EL (cell line): ENCODE measurements around the gene GHITM.
"Not testable (repeated sequence)": the region's sequence is repeated elsewhere in the genome, so short reads cannot be mapped to it uniquely, and the experiment has no call there.

Experiments
- DNase-seq: peaks from one replicate; pipeline ENCODE4 v3.0.0-alpha.2; 2016

The GHITM gene

DNA sequence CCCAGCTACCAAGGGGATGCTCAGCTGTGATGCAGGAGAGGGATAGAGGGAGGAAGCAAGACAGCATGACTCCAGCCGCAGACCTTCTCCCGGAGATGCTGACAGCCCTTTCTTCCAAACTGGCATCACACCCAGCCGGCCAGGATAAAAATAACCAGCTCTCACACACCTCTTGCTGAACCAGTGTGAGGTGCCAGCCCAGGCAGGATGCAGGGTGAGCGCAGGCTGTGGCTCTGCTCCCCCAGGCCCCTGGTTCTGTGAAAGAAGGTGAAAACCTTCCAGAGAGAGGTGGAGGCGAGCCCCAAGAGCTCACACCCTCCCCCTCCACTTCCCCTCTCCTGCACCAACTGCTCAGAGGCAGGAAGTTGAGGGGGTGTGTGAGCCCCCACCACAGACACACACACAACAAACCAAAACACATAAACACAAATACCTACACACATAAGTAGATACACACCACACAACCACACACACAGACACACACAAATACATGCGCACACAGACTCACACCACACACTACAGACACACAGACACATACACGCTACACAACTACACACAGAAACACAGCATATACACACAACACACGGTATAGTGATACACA is 38.3 kb downstream of the GHITM start:
- DNase-seq = no peak

DNA sequence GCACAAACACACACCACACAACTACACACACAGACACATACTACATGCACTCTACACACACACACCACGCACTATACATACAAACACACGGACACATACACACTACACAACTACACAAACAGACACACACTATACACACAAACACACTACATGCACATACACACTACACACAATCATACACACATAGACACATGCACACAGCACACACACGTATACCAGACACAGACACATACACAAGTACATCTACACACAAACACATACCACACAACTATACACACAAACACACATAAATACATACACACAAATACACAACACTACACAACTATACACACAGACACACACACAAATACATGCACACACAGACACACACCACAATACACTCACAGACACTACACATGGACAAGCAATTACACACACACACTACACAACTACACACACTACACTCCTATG is 38.9 kb downstream of the GHITM start:
- DNase-seq = no peak

DNA sequence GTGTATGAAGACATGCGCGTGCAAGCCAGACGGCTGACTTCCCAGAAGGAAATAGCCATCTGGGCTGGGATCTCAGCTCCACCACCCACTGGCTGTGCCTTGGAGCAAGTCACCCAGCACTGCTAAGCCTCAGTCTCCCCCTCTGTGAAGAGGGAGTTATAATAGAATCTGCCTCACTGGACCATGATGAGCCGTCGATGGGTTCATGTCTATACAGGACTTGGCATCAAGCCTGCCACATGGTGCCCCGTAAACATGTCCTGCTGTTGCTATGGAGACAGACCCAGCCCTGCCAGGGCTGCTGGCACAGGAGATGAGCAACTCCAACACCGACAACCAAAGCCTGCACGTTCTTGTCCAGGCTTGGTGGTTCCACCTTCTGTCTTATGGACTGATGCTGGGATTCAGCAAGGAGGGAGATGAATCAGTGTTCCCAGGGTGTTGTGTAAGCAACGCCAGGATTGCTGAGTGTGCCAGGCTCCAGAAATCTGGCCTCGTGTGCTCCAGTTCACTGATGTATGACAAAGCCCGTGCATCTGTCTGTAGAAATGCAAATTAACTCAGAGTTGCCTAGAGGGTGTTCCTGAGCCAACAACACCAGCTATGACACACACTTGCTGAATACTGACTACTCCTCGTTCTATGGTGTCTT is 39.9 kb downstream of the GHITM start:
- peak; percentile 34 for DNase-seq

DNA sequence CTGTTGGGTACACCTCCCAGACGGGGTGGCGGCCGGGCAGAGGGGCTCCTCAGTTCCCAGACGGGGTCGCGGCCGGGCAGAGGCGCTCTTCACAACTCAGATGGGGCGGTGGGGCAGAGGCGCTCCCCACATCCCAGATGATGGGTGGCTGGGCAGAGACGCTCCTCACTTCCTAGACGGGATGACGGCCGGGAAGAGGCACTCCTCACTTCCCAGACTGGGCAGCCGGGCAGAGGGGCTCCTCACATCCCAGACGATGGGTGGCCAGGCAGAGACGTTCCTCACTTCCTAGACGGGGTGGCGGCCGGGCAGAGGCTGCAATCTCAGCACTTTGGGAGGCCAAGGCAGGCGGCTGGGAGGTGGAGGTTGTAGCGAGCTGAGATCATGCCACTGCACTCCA is 41.1 kb downstream of the GHITM start:
- not testable (repeated sequence) for DNase-seq

DNA sequence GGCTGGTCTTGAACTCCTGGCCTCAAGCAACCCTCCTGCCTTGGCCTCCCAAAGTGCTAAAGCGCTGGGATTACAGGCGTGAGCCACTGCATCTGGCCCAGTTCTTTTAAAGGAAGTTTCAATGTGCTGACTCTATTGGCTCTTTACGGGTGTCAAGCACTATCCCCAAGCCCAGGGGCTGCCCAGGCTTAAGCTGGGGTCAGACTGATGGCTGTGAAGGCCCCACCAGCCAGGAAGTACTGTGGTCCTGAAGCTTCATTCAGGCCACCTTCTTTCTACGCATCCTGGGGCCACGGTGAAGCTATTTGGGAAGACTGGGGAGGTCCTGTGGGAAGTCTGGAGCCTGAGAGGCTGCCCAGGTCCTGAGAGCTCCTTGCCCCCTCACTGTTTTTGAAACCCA is 42.3 kb downstream of the GHITM start:
- DNase-seq = no peak

DNA sequence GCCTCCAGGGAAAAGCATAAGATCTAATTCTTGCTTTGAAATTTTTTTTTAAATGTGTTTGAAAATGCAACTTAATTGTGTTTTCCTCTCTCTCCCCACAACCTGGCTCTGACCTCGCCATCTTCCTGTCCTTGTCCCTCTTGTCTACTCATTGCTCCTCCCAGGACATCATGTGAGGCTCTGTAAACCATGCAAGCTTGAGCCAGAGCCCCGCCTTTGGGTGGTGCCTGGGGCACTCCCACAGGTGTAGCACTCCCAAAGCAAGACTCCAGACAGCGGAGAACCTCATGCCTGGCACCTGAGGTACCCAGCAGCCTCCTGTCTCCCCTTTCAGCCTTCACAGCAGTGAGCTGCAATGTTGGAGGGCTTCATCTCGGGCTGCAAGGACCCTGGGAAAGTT is 45.2 kb downstream of the GHITM start:
- DNase-seq = no peak

DNA sequence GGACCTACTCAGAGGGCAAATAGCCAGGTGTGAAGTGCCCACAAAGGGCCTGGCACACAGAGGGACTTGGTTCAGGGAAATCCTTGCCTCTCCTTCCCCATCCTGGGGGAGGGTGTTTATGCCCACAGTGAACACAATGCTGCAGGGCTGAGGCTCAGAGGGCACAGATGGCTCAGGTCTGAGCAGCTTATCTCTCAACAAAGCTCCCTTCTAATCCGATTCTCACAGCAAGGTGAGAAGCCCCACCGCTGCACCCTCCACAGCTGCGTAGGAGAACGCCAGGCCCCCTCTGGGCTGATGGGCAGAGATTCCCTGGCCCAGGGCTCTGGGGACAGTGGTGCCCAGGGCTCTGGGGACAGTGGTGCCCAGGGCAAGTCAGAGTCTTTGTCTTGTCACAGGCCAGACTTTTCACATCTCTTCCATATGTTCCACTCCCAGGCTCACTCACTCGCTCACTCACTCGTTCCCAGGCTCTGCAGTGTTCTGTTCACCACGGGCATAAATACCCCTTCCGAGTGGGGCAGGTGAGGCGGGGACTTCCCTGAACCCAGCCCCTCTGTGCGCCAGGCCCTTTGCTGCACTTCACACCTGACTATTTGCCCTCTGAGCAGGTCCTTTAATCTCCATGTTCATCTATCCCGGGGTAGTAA is 46.3 kb downstream of the GHITM start:
- DNase-seq = no peak

DNA sequence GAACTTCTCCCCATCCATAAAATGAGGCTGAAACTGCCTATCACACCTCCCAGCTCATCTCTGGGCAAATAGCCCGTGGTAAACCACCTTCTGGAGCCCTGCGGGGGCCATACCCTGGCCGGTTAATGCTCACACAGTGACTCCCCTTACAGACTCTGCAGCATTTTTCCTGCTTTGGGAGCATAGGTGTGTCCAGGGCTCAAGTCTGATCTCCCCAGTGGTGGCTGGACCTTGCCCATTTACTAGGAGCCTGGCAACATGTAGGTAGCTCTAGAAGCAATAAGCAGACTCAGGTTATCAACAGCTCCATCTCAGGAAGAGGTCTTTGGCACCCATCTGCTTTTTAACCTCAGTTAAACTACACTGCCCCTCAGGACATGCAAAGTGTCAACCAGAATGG is 49.5 kb downstream of the GHITM start:
- no peak for DNase-seq

DNA sequence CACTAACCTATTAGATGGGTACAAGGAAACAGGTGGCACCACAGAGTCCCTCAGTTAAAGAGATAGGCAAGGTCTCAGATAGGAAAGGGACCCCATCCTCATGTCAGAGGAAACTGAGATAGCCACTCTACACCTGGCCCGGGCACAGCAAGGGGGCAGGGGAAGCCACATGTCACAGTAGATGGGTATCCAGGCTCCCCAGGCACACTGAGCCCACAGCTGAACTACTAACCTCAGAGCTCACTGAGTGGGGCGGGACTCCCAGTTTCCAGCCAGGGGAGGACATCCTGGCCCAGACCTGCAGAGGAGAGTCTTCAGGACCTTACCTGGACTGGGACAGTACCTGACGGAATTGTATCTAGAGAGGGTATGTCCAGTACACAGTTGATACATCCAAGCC is 51.3 kb downstream of the GHITM start:
- no peak for DNase-seq

DNA sequence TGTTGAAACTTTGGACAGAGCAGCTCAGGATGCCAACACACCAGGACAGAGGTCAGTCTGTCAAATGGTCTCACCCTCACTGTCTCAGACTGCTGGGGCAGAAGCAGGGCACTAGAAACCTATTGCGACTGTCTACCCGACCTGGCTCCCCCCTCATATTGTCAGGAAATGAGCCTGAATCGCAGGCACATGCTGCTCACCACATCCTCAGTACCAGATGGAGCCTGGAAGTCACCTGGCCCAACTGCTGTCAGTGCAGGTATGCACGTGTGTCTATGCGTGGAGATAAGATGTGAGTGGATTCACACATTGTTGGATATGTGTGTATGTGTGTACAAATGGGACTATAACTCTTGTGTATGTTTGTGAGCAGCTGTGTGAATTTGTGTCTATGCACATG is 51.8 kb downstream of the GHITM start:
- DNase-seq = no peak

DNA sequence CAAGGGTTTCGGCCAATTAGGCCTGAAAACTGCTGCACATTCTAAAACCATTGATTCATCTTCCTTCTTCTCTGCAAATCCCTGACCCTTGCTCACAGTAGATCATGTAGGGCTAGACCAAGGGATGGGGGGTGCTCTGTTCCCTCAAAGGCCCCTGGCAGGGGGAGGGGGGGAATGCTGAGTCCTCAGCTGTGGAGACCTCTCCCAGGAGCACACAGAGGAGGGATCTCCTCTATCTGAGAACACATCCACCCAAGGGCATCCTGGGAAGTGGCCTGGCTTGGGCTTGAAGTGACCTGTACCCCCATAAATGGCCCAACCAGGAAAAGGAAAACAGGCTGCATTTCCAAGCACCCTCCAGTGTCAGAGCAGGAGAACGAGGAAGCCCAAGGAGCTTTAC is 54.0 kb downstream of the GHITM start:
- DNase-seq = no peak

DNA sequence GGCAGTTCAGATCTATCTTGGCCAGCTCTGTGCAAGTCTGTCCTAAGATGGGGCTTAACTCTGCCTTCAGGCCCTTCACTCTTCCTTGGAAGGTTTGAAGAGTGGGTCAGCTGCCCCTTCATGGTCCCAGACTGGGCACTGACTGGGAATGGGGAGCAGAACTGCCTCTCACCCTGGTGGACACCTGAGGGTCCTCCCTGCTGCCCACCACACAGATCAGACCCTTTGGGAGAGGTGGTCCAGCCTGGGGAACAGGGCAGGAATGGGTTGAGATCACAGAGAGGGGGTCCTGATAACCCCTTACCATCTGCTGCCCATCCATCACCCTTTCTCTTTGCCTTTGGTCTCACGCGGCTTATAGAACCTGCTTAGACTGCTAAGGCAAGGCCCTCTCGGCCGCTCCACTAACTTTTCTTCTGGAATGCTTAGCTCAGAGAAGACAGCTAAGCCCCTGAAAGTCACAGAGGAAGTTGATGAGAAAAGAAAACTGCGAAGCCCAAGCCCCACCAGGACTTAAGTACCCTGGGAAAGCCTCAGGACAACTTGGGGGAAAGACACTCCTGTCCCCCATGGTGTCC is 54.6 kb downstream of the GHITM start:
- DNase-seq = no peak

DNA sequence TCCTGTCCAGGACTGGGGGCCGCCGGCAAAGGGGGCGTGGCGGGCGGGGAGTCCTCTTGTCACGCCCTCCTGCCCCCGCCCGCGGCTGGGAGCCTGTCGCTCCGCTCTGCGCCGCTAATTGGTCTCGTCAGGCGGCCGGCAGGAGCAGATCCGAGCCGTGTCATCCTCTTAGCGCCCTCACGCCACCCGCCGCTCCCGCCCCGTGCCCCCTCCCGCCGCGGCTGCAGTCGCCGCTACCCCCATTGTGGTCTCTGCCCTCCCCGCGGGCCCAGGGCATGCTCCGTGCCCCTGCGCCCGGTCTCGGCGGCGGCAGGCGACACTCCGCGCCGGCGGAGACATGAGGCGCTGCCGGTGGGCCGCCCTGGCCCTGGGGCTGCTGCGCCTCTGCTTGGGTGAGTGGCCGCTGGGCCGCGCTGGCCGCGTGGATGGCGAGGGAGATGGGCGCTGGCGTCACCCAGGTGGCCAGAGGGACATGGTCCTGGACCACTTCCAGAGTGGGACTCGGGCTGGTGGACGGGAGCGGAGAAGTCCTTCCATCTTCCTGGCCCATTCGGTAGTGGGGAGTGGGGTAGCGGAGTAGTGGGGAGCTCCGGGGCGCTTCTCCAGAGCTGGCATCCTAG is 55.2 kb downstream of the GHITM start, which contains the start of gene CDHR1:
Gene CDHR1 (plus strand): TSS at position 114 of the 620 bp plus-strand sequence. CDS start 224 bp downstream, at position 338.
- DNase-seq = peak; percentile 14

DNA sequence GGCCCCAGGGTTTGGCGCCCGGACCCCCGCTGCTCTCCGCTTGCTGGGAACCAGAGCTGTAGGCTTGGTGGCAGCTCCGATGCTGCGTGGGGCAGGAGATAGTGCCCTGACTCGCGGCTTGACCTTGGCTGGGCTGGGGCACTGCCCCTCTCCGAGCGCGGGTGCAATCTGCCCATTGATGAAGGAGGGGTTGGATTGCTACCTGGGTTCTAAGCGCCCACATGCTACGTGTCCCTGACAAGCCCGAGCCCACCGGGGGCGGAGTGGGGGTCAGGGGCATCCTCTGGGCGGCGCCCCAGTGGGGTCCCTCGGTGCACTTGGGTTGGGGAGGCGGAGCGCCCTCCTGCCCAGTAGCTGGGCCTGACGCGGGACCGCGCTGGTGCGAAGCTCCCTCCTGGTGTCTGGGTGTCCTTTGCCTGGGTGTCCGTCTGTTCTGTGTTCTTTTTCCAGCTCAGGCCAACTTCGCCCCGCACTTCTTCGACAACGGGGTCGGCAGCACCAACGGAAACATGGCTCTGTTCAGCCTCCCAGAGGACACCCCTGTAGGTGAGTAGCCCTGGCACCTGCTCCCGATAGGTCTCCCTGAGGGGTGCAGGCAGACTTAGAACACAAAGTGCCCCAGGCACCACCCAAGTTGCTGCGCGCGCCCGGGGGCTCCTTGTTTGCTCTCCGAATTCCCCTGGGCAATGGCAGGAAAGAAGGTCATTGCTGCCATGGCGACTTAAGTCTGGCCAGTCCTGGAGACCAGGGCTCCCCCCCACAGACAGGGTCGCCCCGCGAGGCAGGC is 55.9 kb downstream of the GHITM start:
- DNase-seq = no peak

DNA sequence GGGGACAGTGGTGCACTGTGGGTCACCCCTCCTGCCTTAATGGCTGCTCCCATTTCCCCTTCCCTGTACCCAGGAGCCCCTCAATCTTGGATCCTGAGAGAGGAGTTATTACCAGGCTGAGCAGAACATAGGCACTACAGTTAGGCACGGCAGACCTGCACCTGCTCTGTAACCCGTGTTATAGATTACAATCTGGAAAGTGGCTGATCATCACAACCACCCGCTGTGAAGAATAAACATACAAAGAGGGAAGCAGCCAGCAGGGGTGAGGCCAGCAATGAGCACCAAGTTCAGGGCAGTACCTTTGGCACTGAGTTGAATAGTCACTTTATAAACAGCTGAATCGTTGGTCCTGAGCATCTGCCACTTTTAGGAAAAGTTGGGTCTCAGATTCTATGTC is 56.8 kb downstream of the GHITM start:
- no peak for DNase-seq

DNA sequence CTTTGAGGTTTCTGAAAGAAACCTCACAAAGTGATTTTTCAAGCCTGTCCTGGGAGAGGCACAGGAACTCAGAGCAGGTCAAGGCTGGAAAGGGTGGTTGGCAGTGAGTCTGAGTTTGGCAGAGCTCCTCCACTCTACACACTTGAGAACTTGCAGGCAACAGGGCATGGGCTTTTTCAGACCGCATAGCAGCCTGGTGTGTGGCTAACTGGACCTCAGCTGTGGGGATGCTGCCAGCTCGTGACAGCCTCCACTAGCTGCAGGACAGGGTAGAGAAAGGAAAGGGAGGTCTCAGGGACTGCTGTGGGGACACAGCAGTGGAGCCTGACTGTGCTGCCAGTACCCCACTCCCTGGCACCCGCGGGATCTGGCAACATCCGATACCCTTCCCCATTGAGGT is 57.6 kb downstream of the GHITM start:
- DNase-seq = no peak

DNA sequence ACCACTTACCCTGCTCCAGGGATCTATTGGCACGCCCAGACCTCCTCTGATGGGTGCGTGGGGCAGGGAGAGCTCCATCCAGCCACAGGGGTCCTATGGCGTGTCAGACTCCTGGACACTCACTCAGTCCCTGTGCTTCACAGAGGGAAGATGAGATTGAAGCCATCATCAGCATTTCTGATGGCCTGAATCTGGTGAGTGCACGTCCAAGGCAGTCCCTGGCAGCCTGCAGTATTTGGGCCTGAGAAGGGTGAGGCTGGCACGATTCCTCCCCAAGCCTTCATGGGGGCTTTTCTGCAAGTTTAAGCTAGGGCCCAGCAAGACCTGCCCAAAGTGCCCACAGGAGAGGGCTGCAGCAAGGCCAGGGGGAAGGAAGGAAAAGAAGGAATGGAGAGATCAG is 58.3 kb downstream of the GHITM start:
- no peak for DNase-seq

DNA sequence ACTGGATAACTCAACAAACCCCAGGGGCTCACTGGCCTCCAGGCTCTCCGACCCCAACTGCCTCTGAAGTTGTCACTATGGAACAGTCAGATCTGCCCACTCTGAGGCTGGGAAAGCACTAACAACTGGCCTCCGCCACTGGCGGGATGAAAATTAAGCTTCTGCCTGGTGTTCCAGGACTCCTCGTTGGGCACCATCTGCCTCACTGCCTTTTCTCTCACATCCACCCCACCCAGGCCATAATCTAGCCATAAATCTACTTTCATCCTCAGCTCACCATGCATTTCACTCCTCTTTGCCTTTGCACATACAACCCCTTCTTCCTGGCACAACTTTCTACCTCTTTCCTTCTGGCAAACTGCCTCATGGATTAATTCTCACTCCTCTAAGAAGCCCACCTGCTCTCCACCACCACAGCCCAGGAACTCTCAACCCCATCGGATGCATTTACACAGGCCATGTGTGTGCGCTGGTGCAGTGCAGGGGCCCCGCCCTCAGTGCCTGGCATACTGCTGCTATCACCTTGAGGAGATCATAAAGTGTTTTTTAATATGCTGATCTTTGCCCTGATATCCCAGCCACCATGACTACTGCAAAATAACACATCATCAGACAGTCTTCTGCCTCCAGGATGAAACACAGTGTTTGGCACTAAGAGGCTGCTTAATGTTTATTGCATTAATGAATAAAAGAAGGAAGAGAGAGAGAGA is 59.1 kb downstream of the GHITM start:
- no peak for DNase-seq

DNA sequence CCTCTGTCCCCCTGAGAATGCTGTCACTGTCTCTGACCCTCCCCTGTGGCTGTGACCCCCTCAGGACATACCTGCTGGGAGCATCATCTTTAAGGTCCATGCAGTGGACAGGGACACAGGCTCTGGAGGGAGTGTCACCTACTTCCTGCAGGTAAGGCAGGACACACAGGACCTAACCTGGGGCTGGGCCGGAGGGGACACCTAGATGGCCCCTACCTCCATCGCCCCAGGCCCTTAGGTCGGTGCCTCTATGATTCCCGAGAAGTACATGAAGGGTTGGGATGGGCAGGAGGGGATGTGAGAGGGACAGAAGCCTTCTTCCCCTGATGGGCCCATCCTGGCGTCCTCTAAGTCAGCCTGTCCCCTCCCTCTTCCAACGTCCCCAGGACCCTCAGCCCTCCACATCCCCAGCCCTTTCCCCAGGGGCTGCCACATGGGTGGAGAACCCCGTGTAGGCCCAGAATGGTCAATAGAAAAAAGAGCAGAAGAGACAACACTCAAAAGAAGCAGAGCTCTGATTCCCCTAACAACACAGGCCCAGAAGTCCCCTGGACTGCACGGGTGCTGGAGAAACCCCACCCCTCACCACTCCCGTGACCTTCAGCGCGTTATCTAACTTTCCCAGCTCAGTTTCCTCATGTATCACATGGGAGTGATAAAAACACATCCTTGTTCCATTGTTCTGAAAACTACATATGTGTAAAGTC is 61.4 kb downstream of the GHITM start:
- DNase-seq = no peak

DNA sequence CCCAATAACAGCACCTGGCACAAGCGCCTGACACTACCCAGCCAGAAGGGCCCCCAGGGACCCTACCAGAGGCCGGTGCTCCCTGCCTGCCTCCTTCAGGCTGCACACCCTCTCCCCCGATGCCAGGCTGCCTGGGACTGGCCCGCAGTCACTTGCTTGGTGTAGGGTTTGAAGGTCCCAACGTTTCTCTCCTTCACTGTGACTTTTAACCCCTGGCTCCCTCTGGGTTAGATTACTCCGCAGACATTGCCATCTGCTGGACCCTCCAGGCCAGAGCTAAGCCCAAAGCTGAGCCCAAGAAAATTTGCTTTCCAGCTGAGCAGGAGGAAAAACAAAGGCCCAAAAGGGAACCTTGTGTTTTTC is 61.9 kb downstream of the GHITM start:
- DNase-seq = no peak

DNA sequence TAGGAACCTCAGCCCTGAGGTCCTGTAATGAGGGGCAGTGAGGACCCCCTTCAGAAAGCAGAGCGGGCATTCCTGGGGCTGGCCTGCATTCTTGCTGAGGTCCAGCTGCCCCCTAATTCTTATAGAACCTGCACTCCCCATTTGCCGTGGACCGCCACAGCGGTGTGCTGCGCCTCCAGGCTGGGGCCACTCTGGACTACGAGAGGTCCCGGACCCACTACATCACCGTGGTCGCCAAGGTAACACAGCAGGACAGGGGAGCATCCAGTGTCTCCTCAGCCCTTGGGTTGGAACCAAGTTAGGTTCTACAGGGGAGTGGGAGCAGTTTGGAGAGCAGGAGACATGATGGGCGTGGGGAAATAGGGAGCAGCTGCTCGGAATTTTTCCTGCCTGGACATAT is 62.4 kb downstream of the GHITM start:
- no peak for DNase-seq

DNA sequence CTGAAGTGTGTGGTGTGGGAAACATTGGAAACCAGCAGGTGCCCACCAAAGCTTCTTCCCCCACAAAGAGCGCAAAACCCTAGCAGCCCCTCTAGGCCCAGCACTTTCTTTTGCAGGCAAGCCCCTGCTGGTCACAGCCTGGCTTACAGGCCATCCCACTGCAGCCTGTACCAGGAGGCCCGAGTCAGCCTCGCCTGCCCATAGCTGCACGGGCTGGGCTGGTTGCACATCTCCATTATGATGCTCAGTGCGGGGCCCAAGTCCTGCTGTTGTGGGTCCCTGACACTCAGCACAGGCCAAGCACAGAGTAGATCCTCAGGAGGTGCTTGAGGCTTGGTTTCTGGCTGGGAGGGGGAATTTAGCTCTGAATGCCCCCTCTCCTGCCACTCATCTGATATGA is 63.0 kb downstream of the GHITM start:
- DNase-seq = no peak
